Mesothelial cell of epicardium (in vitro differentiated cells): Measurements from ENCODE around the gene RASAL3. TPM values are rescaled to one million over a fixed set of nuclear protein-coding genes. Genes with fewer than 3 reads are reported as not detected.

Experiments used
- DNase-seq, 2 experiments: peaks; one replicate each; pipeline ENCODE4 v3.0.0; 2021; ENCODE audit warnings: low spot score in 2 of 2; ENCODE audit not compliant: unreplicated experiment in 2 of 2
- H3K27ac Mint-ChIP-seq: 2 replicates; pipeline ENCODE4 v1.8.0; 2021; ENCODE audit warnings: mixed read lengths
- H3K27me3 Mint-ChIP-seq: 2 replicates; pipeline ENCODE4 v1.8.0; 2021; ENCODE audit warnings: low read depth, mixed read lengths
- H3K36me3 Mint-ChIP-seq: 2 replicates; pipeline ENCODE4 v1.8.0; 2021; ENCODE audit warnings: mixed read lengths
- H3K4me1 Mint-ChIP-seq: 2 replicates; pipeline ENCODE4 v1.8.0; 2021; ENCODE audit warnings: mixed read lengths
- H3K4me3 Mint-ChIP-seq: 2 replicates; pipeline ENCODE4 v1.8.0; 2021; ENCODE audit warnings: mild to moderate bottlenecking, moderate library complexity, mixed read lengths
- H3K9me3 Mint-ChIP-seq: 2 replicates; pipeline ENCODE4 v1.8.0; 2021; ENCODE audit warnings: mixed read lengths
- total RNA-seq: library from RNA; stranded (reverse); gene quantifications from 3 replicates; pipeline ENCODE4 v1.2.1, GENCODE V29; 2021
- TF ChIP-seq, protein P1 (sequence below): fragments of 200-600 bp; sonication (generic); IDR thresholded peaks from one replicate; pipeline ENCODE4 v1.5.0; 2021; ENCODE audit warnings: antibody characterized with exemption; ENCODE audit not compliant: unreplicated experiment

Gene RASAL3
- total RNA-seq, 1 donor from 2014 or later: not detected

- Mint-ChIP-seq H3K27me3 (peaks cover 62% of the 10 kb centered on the region), H3K27ac (no peak overlapping the region), H3K4me3 (no peak overlapping the region), H3K36me3 (no peaks in the 10 kb centered on the region), H3K9me3 (peaks cover 3% of the 10 kb centered on the region), H3K4me1 (no peaks in the 10 kb centered on the region)
- TF ChIP-seq, protein P1, sequence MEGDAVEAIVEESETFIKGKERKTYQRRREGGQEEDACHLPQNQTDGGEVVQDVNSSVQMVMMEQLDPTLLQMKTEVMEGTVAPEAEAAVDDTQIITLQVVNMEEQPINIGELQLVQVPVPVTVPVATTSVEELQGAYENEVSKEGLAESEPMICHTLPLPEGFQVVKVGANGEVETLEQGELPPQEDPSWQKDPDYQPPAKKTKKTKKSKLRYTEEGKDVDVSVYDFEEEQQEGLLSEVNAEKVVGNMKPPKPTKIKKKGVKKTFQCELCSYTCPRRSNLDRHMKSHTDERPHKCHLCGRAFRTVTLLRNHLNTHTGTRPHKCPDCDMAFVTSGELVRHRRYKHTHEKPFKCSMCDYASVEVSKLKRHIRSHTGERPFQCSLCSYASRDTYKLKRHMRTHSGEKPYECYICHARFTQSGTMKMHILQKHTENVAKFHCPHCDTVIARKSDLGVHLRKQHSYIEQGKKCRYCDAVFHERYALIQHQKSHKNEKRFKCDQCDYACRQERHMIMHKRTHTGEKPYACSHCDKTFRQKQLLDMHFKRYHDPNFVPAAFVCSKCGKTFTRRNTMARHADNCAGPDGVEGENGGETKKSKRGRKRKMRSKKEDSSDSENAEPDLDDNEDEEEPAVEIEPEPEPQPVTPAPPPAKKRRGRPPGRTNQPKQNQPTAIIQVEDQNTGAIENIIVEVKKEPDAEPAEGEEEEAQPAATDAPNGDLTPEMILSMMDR: no peak
- DNase-seq: no peak
Observed at GRCh38 chr19:15467734-15468214, 3.4 kb upstream of the RASAL3 start.

DNA sequence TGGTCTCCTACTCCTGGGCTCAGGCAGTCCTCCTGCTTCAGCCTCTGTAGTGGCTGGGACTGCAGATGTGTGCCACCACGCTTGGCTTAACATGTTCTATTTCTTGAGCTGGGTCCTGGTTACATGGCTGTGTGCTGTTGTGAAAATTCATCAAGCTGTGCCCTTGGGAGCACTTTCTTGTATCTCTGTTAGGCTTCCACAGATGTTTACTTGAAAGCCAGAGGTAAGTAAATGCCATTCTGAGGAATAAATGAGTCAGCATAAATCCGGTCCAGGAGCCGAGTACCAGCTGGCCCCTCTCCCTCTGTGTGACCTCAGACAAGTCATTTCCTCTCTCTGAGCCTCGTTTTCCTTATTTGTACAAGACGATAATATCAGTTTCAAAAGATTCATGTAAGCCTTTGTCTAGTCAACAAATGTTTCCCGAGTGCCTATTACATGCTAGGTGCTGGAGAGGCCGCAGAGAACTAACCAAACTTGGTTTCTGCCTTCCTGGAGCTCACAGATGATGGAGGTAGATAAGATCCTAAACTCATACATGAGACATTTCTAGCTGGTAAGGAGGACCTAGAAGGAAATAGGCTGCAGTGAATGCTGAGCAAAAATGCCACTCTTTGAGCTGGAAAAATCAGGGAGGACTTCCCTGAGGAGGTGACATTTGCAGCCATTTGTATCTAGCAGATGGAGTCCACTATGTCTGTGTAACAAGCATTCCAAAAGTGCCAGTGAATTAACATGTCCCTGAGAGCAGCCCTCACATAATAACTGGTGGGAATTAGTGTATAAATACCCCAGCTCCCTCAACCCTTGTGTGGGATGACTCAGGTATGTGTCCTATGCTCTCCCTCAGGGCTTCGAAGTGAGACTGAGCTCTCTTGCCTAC is 2.7 kb upstream of the RASAL3 start:
- peaks cover 67% of the 10 kb centered on the region for H3K27me3 Mint-ChIP-seq
- no peaks in the 10 kb centered on the region for H3K4me1 Mint-ChIP-seq
- no peaks in the 10 kb centered on the region for H3K36me3 Mint-ChIP-seq
- TF ChIP-seq, protein P1: no peak
- no peaks in the 10 kb centered on the region for H3K9me3 Mint-ChIP-seq
- H3K4me3 Mint-ChIP-seq: no peak overlapping the region
- no peak overlapping the region for H3K27ac Mint-ChIP-seq
- DNase-seq: no peak

DNA sequence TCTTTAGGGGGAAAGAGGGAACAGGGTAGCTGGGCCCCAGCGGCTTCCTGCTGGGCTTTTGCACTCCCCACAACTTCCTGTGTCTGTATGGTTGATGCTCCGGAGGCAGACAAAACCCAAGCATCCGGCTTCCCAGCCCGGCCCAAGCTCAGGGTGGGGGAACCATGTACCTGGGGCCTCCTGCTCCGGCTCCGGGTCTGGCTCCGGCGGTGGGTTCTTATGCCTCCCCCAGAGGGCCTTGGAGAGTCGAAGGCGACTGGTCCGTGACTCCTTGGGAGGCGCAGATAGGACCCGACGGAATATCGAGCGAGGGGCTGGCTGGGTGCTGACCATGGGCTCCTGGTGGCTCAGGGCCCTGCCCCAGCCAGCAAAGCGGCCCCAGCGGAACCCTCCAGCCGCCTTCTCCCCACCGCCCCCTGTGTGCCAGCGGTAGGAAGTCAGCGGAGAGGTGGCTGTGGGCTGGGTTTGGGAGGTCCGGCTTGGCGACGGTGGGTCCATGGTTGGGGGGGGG is 428 bp downstream of the RASAL3 start:
- DNase-seq: no peak

GRCh38 chr19:15461694-15462093 is 2.6 kb downstream of the RASAL3 start:
- Mint-ChIP-seq H3K9me3 (no peaks in the 10 kb centered on the region), H3K27me3 (peaks cover 66% of the 10 kb centered on the region), H3K27ac (no peak overlapping the region), H3K36me3 (no peaks in the 10 kb centered on the region), H3K4me1 (no peaks in the 10 kb centered on the region), H3K4me3 (no peak overlapping the region)
- DNase-seq: no peak
- TF ChIP-seq, protein P1: no peak

More for the DNA sequence above, 428 bp downstream of the RASAL3 start:
- Mint-ChIP-seq H3K27ac (no peak overlapping the region), H3K27me3 (peaks cover 70% of the 10 kb centered on the region), H3K36me3 (no peaks in the 10 kb centered on the region), H3K9me3 (no peaks in the 10 kb centered on the region), H3K4me3 (no peak overlapping the region), H3K4me1 (no peaks in the 10 kb centered on the region)
- TF ChIP-seq, protein P1: no peak

DNA sequence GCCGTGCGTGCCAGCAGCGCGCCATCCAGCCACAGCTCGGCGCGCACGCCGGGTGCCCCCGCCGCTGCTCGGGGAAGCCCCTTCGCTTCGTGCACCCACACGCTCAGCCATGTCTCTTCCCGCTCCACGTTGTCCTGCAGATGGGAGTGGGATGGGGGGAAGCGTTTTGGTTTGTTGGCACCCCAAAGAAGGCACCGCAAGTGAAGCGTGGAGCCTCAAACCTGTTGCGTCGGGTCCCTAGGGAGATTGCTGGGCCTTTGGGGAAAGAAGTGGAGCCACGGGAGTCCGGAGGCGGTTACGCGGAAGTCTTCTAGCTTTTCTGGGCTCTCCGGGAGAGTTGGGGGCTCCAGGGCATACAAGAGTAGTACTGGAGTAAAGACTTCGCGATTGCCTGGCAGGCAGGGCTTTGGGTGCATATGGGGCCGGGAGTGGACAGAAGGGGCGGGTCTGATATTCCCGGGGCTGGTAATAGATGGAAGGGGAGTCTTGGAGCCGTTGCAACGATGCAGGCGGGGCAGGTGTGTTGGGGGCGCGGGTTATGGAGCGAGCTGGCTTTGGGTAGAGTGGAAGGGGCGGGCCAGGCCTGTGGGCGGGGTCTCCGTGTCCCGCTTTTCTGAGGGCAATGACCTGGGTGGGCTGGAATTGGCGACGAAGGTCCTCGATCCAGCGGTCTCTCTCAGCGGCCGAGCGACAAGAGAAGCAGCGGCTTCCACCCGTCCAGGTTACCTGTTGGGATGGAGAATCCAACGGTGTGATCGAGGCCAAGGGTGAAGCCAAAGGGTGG is 6.5 kb downstream of the RASAL3 start:
- Mint-ChIP-seq H3K27ac (no peak overlapping the region), H3K4me3 (no peak overlapping the region), H3K4me1 (peaks cover 5% of the 10 kb centered on the region), H3K27me3 (peaks cover 87% of the 10 kb centered on the region), H3K9me3 (no peaks in the 10 kb centered on the region), H3K36me3 (no peaks in the 10 kb centered on the region)
- DNase-seq: no peak
- TF ChIP-seq, protein P1: no peak
